Immature natural killer cell (primary cell): ENCODE data around the gene C19orf25. TPM values are rescaled to one million over a fixed set of nuclear protein-coding genes. Genes with fewer than 3 reads are reported as not detected.

ENCODE experiments used
- DNase-seq, 3 donors: peaks; one replicate each; pipeline ENCODE4 v3.0.0; 2022; ENCODE audit warnings: mixed read lengths in 1 of 3
- H3K27ac Mint-ChIP-seq, 6 donors: one replicate each; pipeline ENCODE4 v1.8.0; 2020; ENCODE audit warnings: mixed read lengths in 6 of 6, mild to moderate bottlenecking in 5 of 6, inconsistent platforms in 4 of 6, moderate library complexity in 3 of 6
- H3K27me3 Mint-ChIP-seq, 3 donors: one replicate each; pipeline ENCODE4 v1.8.0; 2020 to 2021; ENCODE audit warnings: low read depth in 3 of 3, mild to moderate bottlenecking in 3 of 3, mixed read lengths in 3 of 3, moderate library complexity in 3 of 3, inconsistent platforms in 1 of 3
- H3K36me3 Mint-ChIP-seq, 3 donors: one replicate each; pipeline ENCODE4 v1.8.0; 2020; ENCODE audit warnings: mixed read lengths in 3 of 3, inconsistent platforms in 2 of 3, mild to moderate bottlenecking in 2 of 3
- H3K4me1 Mint-ChIP-seq, 2 donors: one replicate each; pipeline ENCODE4 v1.8.0; 2020; ENCODE audit warnings: inconsistent platforms in 2 of 2, mild to moderate bottlenecking in 2 of 2, mixed read lengths in 2 of 2, moderate library complexity in 1 of 2
- H3K4me3 Mint-ChIP-seq, 5 donors: one replicate each; pipeline ENCODE4 v1.8.0; 2020; ENCODE audit warnings: mild to moderate bottlenecking in 5 of 5, mixed read lengths in 5 of 5, inconsistent platforms in 3 of 5, moderate library complexity in 3 of 5
- H3K9me3 Mint-ChIP-seq, 6 donors: one replicate each; pipeline ENCODE4 v1.8.0; 2020; ENCODE audit warnings: mild to moderate bottlenecking in 6 of 6, mixed read lengths in 6 of 6, inconsistent platforms in 4 of 6, moderate library complexity in 3 of 6
- polyA plus RNA-seq, 3 donors: library from polyadenylated mRNA; unstranded; fragments of 300-500 nt; fragmentation: Illumina TruSeq; gene quantifications; one replicate each; pipeline ENCODE4 v1.2.3, GENCODE V29; 2021

C19orf25 gene
- 10 to 100 TPM; 57.4 to 61.6 (median 61.2) TPM for polyA plus RNA-seq

DNA sequence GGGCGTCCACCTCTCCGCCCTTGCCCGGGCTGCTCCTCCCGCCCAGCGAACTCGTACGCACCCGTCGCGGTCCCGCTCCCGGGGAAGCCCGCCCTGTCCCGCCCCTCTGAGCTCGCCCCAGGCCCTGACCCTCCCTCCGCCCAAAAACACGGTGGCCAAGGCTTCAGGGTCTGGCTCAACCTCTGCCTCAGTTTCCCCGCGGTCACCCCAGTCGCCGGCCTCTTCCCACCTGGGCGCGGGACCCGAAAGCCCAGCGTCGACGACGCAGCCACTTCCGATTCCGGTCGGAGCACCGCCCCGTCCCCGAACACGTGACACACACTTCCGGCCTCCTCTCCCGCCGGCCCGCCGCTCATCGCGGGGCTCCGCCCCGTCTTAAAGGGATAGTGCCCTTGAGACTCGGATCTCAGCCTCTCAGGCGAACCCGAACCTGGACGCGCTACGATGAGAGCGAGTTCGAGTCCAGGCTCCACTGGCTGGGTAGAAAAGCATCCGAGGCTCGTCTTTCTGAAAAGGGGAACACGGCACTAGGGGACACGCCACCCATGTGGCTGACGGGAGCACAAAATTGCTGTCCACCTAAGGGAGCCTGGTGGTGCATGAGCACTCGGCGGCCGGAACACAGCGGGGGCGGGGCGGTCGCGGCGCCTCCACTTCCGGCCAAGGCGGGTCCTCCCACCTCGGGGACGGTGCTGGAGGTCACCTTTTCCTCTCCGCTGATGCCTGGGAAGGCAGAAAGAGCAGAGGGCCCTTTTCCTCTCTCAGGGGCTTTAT lies at the start of gene C19orf25:
C19orf25 (minus strand) TSS at position 282 of the 774 bp plus-strand sequence. CDS start 312 bp downstream, outside the sequence.
- DNase-seq: peak; percentile 88 to 90 (median 89)
- Mint-ChIP-seq H3K36me3 (peaks cover 0 to 9% (median 0%) of the 10 kb centered on the region in 3 donors), H3K27me3 (peaks cover 3 to 8% (median 8%) of the 10 kb centered on the region in 3 donors), H3K9me3 (peaks cover 0 to 2% (median 0%) of the 10 kb centered on the region in 6 donors), H3K4me1 (peaks cover 9 to 20% of the 10 kb centered on the region in 2 donors), H3K27ac (peak within 1 kb of the TSS; percentile 93 to 98 (median 94)), H3K4me3 (peak within 1 kb of the TSS; percentile 96 to 98 (median 97))

DNA sequence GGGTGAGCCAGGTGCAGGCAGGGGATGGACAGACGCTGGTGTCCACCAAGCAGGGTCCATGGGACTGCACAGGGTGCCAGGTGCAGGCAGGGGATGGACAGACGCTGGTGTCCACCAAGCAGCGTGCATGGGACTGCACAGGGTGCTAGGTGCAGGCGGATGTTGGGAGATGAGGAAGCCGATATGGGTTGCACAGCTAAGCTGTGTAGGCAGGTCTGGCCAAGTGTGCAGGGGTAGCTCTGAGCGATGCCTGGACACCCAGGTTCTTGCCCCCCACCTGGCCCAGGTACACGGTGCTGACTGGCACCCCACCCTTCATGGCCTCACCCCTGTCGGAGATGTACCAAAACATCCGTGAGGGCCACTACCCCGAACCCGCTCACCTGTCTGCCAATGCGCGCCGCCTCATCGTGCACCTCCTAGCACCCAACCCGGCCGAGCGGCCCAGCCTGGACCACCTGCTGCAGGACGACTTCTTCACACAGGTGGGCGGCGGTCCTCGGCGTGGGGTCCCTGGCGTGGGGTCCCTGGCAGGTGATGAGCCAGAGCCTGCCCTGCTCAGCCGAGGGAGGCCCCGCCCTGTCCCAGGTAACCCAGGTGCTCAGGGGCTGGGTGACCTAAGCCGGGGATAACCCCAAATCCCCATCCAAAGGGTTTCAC lies 48.8 kb upstream of the C19orf25 start:
- Mint-ChIP-seq H3K27me3 (peaks cover 9 to 13% (median 12%) of the 10 kb centered on the region in 3 donors), H3K36me3 (peaks cover 0 to 6% (median 5%) of the 10 kb centered on the region in 3 donors), H3K4me1 (peaks cover 4 to 8% of the 10 kb centered on the region in 2 donors), H3K27ac (no peak overlapping the region), H3K4me3 (no peak overlapping the region), H3K9me3 (peaks cover 0 to 2% (median 0%) of the 10 kb centered on the region in 6 donors)
- no peak for DNase-seq

GRCh38 chr19:1526979-1527649 lies 48.1 kb upstream of the C19orf25 start:
- Mint-ChIP-seq H3K36me3 (peaks cover 0 to 6% (median 5%) of the 10 kb centered on the region in 3 donors), H3K9me3 (no peaks in the 10 kb centered on the region), H3K4me3 (no peak overlapping the region), H3K27me3 (peaks cover 9 to 13% (median 12%) of the 10 kb centered on the region in 3 donors), H3K4me1 (peaks cover 4 to 8% of the 10 kb centered on the region in 2 donors), H3K27ac (no peak overlapping the region)
- no peak for DNase-seq

DNA sequence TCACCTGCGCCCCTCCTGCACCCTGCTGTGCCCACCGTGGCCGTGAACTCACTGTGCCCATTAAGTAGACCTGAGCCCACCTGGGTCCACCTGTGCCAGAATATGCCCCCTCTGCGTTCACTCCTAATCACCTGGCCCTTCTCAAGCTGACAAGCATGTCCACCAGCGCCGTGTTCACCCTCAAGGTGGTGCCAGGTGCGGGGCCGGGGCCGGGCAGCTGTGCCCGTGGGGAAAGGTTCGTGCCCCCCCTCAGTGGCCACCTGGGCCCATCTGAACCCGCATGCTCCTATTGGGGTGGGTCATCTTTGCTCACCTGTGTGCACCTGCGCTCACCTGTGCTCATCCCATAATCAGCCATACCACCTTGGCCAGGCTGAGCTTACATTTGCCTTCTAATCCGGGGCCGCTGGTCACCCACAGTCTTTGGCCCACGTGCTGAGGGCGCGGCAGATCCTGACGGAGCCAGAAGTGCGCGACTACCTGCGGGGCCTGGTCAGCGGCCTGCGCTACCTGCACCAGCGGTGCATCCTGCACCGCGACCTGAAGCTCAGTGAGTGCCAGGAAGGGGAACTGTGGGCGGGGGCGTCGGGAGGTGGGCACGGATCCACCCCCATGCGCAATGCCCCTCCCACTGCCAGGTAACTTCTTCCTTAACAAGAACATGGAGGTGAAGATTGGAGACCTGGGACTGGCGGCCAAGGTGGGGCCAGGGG lies 47.2 kb upstream of the C19orf25 start:
- Mint-ChIP-seq H3K4me1 (peaks cover 4 to 8% of the 10 kb centered on the region in 2 donors), H3K27ac (no peak overlapping the region)

GRCh38 chr19:1525343-1525742 lies 46.3 kb upstream of the C19orf25 start:
- H3K27me3 Mint-ChIP-seq: peaks cover 9 to 12% (median 11%) of the 10 kb centered on the region in 3 donors
- H3K27ac Mint-ChIP-seq: no peak overlapping the region
- no peak overlapping the region for H3K4me3 Mint-ChIP-seq

More for the DNA sequence above, 47.2 kb upstream of the C19orf25 start:
- no peak overlapping the region for H3K4me3 Mint-ChIP-seq
- no peak for DNase-seq
- H3K36me3 Mint-ChIP-seq: peaks cover 0 to 6% (median 5%) of the 10 kb centered on the region in 3 donors
- peaks cover 9 to 12% (median 11%) of the 10 kb centered on the region in 3 donors for H3K27me3 Mint-ChIP-seq
- no peaks in the 10 kb centered on the region for H3K9me3 Mint-ChIP-seq

DNA sequence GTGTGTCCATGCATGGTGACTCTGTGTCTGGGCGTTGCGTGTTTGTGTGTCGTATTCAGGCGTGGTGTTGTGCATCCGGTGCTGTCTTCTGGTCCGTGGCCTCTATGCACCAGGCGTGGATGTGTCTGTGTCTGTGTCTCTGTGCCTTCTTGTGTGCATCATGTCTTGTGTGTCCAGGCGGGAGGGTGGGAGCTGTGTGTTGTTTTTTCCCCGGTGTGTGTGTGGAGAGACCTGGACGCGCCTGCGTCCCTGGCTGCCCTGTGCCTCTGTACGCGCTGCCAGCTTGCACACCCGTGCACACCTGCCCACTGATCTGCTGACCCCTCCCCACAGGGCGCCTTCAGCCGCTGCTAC lies 45.9 kb upstream of the C19orf25 start:
- H3K9me3 Mint-ChIP-seq: no peaks in the 10 kb centered on the region
- no peak for DNase-seq
- H3K4me1 Mint-ChIP-seq: peaks cover 4 to 8% of the 10 kb centered on the region in 2 donors
- H3K27ac Mint-ChIP-seq: no peak overlapping the region
- peaks cover 9 to 12% (median 11%) of the 10 kb centered on the region in 3 donors for H3K27me3 Mint-ChIP-seq
- H3K4me3 Mint-ChIP-seq: peak overlapping the region in 1 of 5 donors; percentile 51
- peaks cover 0 to 6% (median 5%) of the 10 kb centered on the region in 3 donors for H3K36me3 Mint-ChIP-seq

More at GRCh38 chr19:1525343-1525742, 46.3 kb upstream of the C19orf25 start:
- DNase-seq: no peak
- H3K9me3 Mint-ChIP-seq: no peaks in the 10 kb centered on the region
- H3K4me1 Mint-ChIP-seq: peaks cover 4 to 8% of the 10 kb centered on the region in 2 donors
- H3K36me3 Mint-ChIP-seq: peaks cover 0 to 6% (median 5%) of the 10 kb centered on the region in 3 donors

DNA sequence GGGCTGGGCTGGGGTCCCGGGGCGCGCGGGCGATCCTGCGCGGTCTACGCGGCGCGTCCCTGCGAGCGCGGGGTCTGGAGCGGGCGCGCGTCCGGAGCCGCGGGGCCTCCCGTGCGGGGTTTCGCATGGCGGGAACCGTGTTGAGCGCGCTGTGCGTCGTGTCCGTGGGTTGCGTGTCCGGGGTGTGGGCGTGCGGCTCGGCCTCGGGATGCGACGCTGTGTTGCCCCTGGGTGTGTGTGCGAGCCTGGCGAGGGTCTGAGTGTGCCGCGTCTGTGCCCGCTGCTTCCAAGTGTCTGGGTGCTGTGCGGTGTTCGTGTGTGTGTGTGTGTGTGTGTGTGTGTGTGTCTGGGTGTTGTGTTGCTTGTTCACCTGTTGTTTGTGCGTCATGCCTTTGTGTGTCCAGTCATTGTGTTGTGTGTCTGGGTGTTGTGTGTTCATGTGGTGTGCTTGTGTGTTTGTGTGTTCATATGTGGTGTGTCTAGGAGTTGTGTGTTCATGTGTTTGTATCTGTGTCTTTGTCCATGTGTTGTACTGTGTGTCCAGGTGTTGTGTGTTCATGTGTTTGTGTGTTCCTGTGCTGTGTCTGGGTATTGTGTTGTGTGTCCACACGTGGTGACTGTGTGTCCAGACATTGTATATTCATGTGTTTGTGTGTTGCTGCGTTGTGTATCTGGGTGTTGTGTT lies 45.4 kb upstream of the C19orf25 start:
- Mint-ChIP-seq H3K27me3 (peaks cover 9 to 12% (median 11%) of the 10 kb centered on the region in 3 donors), H3K4me1 (peaks cover 4 to 8% of the 10 kb centered on the region in 2 donors), H3K9me3 (no peaks in the 10 kb centered on the region), H3K36me3 (peaks cover 0 to 6% (median 5%) of the 10 kb centered on the region in 3 donors), H3K27ac (no peak overlapping the region), H3K4me3 (peak overlapping the region in 3 of 5 donors; percentile 18 to 51 (median 31))
- no peak for DNase-seq

DNA sequence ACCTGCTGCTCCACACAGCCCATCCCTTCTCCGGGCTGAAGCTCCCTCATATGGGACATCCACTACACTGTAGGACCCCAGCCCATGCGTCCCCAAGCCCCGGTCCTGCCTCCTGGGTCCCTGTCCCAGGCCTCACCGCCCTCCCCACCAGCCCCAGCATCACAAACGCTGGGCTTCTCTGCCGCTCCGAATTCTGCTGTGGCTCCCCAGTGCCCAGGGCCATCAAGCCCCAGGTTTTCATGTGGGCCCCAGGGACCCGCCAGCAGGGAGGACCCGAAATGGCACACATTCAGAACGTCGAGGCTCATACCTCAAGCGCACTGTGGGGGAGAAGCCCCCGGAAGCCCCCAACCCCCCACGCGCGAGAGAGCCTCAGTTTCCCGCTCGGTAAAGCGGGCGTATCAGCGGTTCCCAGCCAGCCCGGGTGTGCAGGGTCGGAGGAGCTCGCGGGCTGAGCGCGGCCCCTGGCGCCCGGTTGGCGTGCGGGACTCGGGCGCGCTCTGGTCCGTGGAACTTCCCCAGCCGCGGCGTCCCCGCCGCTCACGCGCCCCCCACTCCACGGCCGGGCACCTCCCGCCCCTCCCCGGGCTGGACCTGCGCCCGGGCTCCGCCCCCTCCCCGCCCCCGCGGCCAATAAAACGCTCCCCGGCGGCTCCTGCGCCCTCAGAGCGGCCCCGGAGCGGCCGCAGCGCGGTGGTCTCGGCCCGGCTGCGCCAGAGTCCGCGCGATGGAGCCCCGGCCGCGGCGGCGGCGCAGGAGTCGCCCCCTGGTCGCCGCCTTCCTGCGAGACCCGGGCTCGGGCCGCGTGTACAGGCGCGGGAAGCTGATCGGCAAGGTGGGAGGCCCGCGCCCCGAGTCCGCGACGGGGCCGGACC lies 44.6 kb upstream of the C19orf25 start, which contains the start of gene PLK5:
PLK5 (plus strand) TSS at position 666 of the 875 bp plus-strand sequence. CDS start 2,920 bp downstream, outside the sequence.
- no peak for DNase-seq
- H3K36me3 Mint-ChIP-seq: peaks cover 0 to 6% (median 5%) of the 10 kb centered on the region in 3 donors
- no peak within 1 kb of the TSS for H3K27ac Mint-ChIP-seq
- H3K4me3 Mint-ChIP-seq: peak within 1 kb of the TSS in 3 of 5 donors; percentile 18 to 51 (median 31)
- H3K4me1 Mint-ChIP-seq: peaks cover 4 to 8% of the 10 kb centered on the region in 2 donors
- H3K9me3 Mint-ChIP-seq: no peaks in the 10 kb centered on the region
- peaks cover 9 to 14% (median 11%) of the 10 kb centered on the region in 3 donors for H3K27me3 Mint-ChIP-seq

GRCh38 chr19:1522838-1523237 lies 43.8 kb upstream of the C19orf25 start:
- Mint-ChIP-seq H3K4me3 (no peak overlapping the region), H3K36me3 (peaks cover 0 to 6% (median 5%) of the 10 kb centered on the region in 3 donors), H3K9me3 (no peaks in the 10 kb centered on the region), H3K27ac (no peak overlapping the region), H3K27me3 (peaks cover 9 to 14% (median 11%) of the 10 kb centered on the region in 3 donors), H3K4me1 (peaks cover 4 to 8% of the 10 kb centered on the region in 2 donors)
- DNase-seq: no peak

DNA sequence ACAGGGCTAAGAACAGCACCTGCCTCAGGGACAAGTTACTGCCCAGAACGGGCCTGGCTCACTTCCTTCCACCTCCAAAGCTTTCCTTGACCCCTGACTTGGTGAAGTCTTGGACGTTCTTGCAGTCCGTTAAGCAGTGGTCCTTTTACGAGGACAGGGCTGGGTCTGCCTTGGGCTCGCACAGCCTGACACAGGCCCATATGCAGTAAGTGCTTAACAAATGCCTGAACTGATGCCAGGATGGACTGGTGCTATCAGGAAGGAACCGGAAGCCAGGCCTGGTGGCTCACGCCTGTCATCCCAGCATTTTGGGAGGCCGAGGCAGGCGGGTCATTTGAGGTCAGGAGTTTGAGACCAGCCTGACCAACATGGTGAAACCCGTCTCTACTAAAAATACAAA lies 43.0 kb upstream of the C19orf25 start:
- H3K9me3 Mint-ChIP-seq: no peaks in the 10 kb centered on the region
- H3K4me3 Mint-ChIP-seq: no peak overlapping the region
- H3K27me3 Mint-ChIP-seq: peaks cover 8 to 11% (median 11%) of the 10 kb centered on the region in 3 donors
- no peak for DNase-seq
- H3K4me1 Mint-ChIP-seq: peaks cover 4 to 8% of the 10 kb centered on the region in 2 donors
- H3K36me3 Mint-ChIP-seq: peaks cover 0 to 6% (median 5%) of the 10 kb centered on the region in 3 donors
- no peak overlapping the region for H3K27ac Mint-ChIP-seq

- Mint-ChIP-seq H3K4me3 (no peak overlapping the region), H3K36me3 (peaks cover 0 to 6% (median 5%) of the 10 kb centered on the region in 3 donors), H3K27ac (no peak overlapping the region), H3K9me3 (no peaks in the 10 kb centered on the region), H3K27me3 (peaks cover 8 to 12% (median 10%) of the 10 kb centered on the region in 3 donors), H3K4me1 (peaks cover 4 to 8% of the 10 kb centered on the region in 2 donors)
- DNase-seq: no peak
Measured at GRCh38 chr19:1521636-1522035, 42.6 kb upstream of the C19orf25 start.
